Mesothelial cell of epicardium (in vitro differentiated cells): ENCODE data around the gene MRPS12. TPM values are rescaled to one million over a fixed set of nuclear protein-coding genes. Genes with fewer than 3 reads are reported as not detected.
"Not testable (repeated sequence)": the region's sequence is repeated elsewhere in the genome, so short reads cannot be mapped to it uniquely, and the experiment has no call there.

Experiments
- DNase-seq, 2 experiments: peaks; one replicate each; pipeline ENCODE4 v3.0.0; 2021; ENCODE audit warnings: low spot score in 2 of 2; ENCODE audit not compliant: unreplicated experiment in 2 of 2
- H3K27ac Mint-ChIP-seq: 2 replicates; pipeline ENCODE4 v1.8.0; 2021; ENCODE audit warnings: mixed read lengths
- H3K27me3 Mint-ChIP-seq: 2 replicates; pipeline ENCODE4 v1.8.0; 2021; ENCODE audit warnings: low read depth, mixed read lengths
- H3K36me3 Mint-ChIP-seq: 2 replicates; pipeline ENCODE4 v1.8.0; 2021; ENCODE audit warnings: mixed read lengths
- H3K4me1 Mint-ChIP-seq: 2 replicates; pipeline ENCODE4 v1.8.0; 2021; ENCODE audit warnings: mixed read lengths
- H3K4me3 Mint-ChIP-seq: 2 replicates; pipeline ENCODE4 v1.8.0; 2021; ENCODE audit warnings: mild to moderate bottlenecking, moderate library complexity, mixed read lengths
- H3K9me3 Mint-ChIP-seq: 2 replicates; pipeline ENCODE4 v1.8.0; 2021; ENCODE audit warnings: mixed read lengths
- total RNA-seq: library from RNA; stranded (reverse); gene quantifications from 3 replicates; pipeline ENCODE4 v1.2.1, GENCODE V29; 2021
- TF ChIP-seq, protein P1 (sequence below): fragments of 200-600 bp; sonication (generic); IDR thresholded peaks from one replicate; pipeline ENCODE4 v1.5.0; 2021; ENCODE audit warnings: antibody characterized with exemption; ENCODE audit not compliant: unreplicated experiment

The MRPS12 gene
- total RNA-seq, 1 donor from 2014 or later: 24.3 TPM

DNA sequence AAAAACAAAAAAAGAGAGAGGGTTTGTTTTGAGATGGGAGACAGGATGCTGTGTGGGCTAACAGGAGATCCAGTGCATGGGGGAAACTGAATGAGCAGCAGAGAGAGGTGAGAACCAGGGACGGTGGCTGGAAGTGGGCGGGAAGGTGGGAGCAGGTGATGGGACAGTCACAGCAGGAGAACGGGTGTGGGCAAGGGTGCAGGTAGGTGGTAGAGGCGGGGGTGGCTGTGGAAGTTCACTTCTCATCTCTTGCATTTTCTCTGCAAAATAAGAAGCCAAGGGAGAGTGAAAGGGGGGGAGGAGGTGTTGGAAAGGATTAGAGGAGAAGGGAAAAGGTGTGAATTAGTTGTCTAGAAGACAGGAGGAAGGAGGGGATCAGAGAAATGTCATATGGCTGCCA lies 22.9 kb downstream of the MRPS12 start:
- Mint-ChIP-seq H3K4me3 (no peak overlapping the region), H3K9me3 (no peaks in the 10 kb centered on the region), H3K27ac (no peak overlapping the region), H3K36me3 (peaks cover 23% of the 10 kb centered on the region), H3K27me3 (no peaks in the 10 kb centered on the region), H3K4me1 (peaks cover 13% of the 10 kb centered on the region)
- TF ChIP-seq, protein P1, sequence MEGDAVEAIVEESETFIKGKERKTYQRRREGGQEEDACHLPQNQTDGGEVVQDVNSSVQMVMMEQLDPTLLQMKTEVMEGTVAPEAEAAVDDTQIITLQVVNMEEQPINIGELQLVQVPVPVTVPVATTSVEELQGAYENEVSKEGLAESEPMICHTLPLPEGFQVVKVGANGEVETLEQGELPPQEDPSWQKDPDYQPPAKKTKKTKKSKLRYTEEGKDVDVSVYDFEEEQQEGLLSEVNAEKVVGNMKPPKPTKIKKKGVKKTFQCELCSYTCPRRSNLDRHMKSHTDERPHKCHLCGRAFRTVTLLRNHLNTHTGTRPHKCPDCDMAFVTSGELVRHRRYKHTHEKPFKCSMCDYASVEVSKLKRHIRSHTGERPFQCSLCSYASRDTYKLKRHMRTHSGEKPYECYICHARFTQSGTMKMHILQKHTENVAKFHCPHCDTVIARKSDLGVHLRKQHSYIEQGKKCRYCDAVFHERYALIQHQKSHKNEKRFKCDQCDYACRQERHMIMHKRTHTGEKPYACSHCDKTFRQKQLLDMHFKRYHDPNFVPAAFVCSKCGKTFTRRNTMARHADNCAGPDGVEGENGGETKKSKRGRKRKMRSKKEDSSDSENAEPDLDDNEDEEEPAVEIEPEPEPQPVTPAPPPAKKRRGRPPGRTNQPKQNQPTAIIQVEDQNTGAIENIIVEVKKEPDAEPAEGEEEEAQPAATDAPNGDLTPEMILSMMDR: no peak
- DNase-seq: no peak

DNA sequence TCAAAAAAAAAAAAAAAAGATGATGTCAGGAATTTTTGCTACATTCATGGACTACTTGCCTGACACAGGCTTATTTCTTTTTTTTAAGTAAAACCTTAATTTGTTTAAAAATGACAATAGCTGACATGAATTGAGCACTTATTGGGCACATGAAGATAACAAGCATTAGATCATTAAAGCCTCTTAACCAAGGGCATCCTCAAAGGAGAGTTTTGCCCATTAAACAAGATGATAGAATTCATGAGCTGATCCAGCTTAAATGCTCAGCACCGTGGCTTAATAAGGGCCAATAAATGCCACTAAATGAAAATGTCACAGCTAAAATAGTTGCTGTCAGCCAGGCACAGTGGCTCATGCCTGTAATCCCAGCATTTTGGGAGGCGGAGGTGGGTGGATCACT lies 25.5 kb downstream of the MRPS12 start:
- Mint-ChIP-seq H3K4me3 (no peak overlapping the region), H3K36me3 (peaks cover 17% of the 10 kb centered on the region), H3K27me3 (no peaks in the 10 kb centered on the region), H3K4me1 (peaks cover 5% of the 10 kb centered on the region), H3K27ac (no peak overlapping the region), H3K9me3 (no peaks in the 10 kb centered on the region)
- TF ChIP-seq, protein P1: no peak
- no peak for DNase-seq

DNA sequence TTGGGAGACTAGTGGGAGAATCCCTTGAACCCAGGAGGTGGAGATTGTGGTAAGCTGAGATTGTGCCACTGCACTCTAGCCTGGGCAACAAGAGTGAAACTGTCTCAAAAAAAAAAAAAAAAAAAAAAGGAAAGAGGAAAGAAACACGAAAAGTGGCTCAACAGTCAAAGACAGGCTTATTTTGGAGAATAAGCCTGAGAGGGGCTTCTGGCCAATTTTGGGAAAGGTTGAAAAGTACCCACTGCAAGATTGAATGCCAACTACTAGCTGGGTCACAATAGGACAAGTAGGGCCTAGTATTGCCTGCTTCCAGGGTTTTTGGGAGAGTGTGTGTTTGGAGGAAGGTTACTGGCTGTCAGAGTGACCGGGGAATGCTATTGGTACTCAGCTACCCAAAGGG lies 27.6 kb downstream of the MRPS12 start:
- no peaks in the 10 kb centered on the region for H3K27me3 Mint-ChIP-seq
- TF ChIP-seq, protein P1: no peak

DNA sequence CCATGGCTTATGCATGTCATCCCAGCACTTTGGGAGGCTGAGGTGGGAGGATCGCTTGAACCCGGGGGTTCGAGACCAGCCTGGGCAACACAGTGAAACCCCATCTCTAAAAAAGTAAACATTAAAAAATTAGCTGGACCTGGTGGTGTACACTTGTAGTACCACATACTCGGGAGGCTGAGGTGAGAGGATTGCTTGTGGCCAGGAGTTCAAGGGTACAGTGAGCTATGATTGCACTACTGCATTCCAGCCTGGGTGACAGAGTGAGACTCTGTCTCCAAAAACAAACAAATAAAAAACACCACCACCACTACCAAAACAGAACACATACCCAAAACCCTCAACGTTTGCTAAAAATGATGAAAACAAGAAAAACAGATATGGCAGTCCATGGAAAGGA lies 28.9 kb downstream of the MRPS12 start:
- TF ChIP-seq, protein P1: no peak
- H3K36me3 Mint-ChIP-seq: peaks cover 9% of the 10 kb centered on the region
- DNase-seq: no peak
- H3K9me3 Mint-ChIP-seq: no peaks in the 10 kb centered on the region
- no peak overlapping the region for H3K4me3 Mint-ChIP-seq
- H3K4me1 Mint-ChIP-seq: peaks cover 6% of the 10 kb centered on the region
- no peaks in the 10 kb centered on the region for H3K27me3 Mint-ChIP-seq
- H3K27ac Mint-ChIP-seq: no peak overlapping the region

More for the DNA sequence above, 27.6 kb downstream of the MRPS12 start:
- no peak for DNase-seq
- no peak overlapping the region for H3K4me3 Mint-ChIP-seq
- H3K27ac Mint-ChIP-seq: no peak overlapping the region
- peaks cover 10% of the 10 kb centered on the region for H3K36me3 Mint-ChIP-seq
- no peaks in the 10 kb centered on the region for H3K9me3 Mint-ChIP-seq
- H3K4me1 Mint-ChIP-seq: peaks cover 6% of the 10 kb centered on the region

DNA sequence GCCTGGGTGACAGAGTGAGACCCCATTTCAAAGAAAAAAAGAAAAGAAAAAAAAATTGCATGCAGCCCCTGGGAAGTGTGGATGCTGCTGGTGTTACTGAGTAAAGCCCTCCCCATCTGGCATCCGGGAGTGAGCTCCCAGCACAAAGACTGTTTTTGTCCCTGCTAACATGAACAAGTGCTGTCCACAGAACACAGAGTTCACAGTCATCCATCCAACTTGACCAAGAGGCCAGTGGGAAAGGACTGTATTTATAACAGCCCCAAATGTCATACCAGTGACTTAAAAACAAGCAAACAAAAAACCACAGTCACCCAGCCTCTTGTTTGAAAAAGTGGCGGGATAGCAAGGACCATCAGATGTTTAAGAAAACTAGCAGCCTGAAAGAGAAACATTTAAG lies 34.0 kb downstream of the MRPS12 start:
- no peak for DNase-seq
- H3K4me1 Mint-ChIP-seq: peaks cover 6% of the 10 kb centered on the region
- H3K27me3 Mint-ChIP-seq: no peaks in the 10 kb centered on the region
- no peaks in the 10 kb centered on the region for H3K9me3 Mint-ChIP-seq
- peaks cover 18% of the 10 kb centered on the region for H3K36me3 Mint-ChIP-seq
- TF ChIP-seq, protein P1: no peak
- no peak overlapping the region for H3K27ac Mint-ChIP-seq
- no peak overlapping the region for H3K4me3 Mint-ChIP-seq

DNA sequence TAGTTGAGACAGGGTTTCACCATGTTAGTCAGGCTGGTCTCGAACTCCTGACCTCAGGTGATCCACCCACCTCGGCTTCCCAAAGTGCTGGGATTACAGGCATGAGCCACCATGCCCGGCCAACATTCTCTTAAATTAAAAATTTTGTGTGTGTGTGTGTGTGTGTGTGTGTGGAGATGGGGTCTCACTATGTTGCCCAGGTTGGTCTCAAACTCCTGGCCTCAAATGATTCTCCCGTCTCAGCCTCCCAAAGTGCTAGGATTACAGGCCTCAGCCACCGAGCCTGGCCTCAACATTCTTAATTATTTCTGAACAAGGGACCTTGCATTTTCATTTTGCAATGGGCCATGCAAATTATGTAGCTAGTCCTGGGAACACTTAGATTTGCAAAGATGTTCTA lies 35.4 kb downstream of the MRPS12 start:
- not testable (repeated sequence) for H3K9me3 Mint-ChIP-seq, H3K27me3 Mint-ChIP-seq, H3K4me3 Mint-ChIP-seq, H3K4me1 Mint-ChIP-seq, DNase-seq, H3K27ac Mint-ChIP-seq
- H3K36me3 Mint-ChIP-seq: peaks cover 20% of the 10 kb centered on the region
